Subcutaneous adipose tissue (tissue), 4 donors: Measurements from ENCODE around the gene FBXO34. TPM values are rescaled to one million over a fixed set of nuclear protein-coding genes. Genes with fewer than 3 reads are reported as not detected.

Experiments
- total RNA-seq, 4 donors: library from RNA; depleted of rRNA; stranded (reverse); fragments of >200 nt; gene quantifications; one replicate each; pipeline ENCODE4 v1.1.0, GENCODE V29; 2016
- TF ChIP-seq, protein P1 (sequence below): fragments of 450-650 bp; IDR thresholded peaks from one replicate; pipeline ENCODE4 v1.5.1; 2016; ENCODE audit warnings: low read depth, mild to moderate bottlenecking, control low read depth, antibody characterized with exemption, moderate library complexity

FBXO34 gene
- total RNA-seq, 4 donors from 2014 or later = 18.4 to 23.5 (median 21.6) TPM

DNA sequence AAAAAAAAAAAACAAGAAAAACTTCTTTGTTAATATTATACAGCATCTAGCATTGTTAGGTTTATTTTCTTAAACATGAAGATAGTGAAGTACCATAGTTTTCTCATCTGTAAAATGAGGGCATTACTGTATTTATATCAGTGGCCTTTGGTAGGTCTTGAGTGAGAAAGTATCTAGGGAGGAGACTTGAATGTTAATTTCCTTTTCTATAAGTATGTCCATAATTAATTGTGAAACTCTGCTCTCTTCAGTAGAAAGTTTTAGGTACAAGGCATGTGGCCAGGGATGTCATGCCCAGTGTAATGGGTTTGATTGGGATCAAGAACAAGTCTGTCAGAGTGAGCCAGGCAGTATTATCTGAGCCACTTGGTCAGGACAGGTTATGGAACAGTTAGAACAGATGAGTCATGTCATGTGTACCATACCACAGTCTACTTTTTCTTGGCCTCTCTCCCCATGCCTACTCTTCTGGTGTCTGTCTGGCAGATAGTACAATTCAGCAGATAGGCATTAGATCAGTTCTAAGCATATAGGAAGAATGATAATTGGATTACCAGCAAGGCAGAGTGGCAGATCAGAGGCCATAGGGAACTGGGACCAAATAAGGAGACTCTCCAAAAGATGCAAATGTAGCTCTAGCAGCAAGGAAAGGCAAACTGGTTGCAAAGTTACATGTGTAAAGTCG, 30.4 kb downstream of the FBXO34 start:
- TF ChIP-seq, protein P1, sequence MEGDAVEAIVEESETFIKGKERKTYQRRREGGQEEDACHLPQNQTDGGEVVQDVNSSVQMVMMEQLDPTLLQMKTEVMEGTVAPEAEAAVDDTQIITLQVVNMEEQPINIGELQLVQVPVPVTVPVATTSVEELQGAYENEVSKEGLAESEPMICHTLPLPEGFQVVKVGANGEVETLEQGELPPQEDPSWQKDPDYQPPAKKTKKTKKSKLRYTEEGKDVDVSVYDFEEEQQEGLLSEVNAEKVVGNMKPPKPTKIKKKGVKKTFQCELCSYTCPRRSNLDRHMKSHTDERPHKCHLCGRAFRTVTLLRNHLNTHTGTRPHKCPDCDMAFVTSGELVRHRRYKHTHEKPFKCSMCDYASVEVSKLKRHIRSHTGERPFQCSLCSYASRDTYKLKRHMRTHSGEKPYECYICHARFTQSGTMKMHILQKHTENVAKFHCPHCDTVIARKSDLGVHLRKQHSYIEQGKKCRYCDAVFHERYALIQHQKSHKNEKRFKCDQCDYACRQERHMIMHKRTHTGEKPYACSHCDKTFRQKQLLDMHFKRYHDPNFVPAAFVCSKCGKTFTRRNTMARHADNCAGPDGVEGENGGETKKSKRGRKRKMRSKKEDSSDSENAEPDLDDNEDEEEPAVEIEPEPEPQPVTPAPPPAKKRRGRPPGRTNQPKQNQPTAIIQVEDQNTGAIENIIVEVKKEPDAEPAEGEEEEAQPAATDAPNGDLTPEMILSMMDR = no peak

DNA sequence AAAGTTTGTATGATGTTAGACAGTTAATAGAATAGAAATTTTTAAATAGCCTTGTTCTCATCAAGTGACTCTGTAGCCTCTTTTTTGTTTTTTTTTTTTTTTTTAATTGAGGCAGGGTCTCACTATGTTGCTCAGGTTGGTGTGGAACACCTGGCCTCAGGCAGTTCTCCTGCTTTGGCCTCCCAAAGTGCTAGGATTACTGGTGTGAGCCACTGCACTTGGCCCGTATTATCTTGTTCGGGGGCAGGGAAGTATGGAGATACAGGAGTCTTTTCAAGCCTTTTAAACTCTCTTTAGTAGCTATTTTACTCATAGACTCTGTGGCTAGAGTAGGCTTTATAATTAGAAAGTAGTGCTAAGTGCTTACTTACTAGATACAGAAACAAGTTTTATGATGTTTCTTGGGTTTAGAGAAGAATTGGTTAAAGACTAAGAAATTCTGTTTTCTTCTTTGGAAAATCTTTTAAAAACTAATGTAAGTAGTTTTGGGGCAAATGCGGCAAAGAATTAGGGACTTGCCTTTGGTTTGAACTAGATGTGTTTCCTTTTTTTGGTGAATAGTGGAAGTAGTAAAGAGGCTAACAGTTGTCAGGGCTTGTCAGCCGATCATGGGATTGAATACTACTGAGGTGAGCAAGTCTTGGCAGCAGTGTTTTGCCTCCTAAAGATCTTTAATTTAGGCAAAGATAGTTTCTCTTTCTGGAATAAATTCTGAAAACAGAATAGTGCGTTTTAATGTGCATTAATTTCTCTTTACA, 31.3 kb downstream of the FBXO34 start:
- TF ChIP-seq, protein P1 = no peak

GRCh38 chr14:55303125-55303499, 31.9 kb downstream of the FBXO34 start:
- TF ChIP-seq, protein P1 = no peak

GRCh38 chr14:55303691-55304145, 32.5 kb downstream of the FBXO34 start:
- TF ChIP-seq, protein P1 = no peak

- TF ChIP-seq, protein P1 = no peak
These were observed 35.8 kb downstream of the FBXO34 start for GRCh38 chr14:55306938-55307589.

DNA sequence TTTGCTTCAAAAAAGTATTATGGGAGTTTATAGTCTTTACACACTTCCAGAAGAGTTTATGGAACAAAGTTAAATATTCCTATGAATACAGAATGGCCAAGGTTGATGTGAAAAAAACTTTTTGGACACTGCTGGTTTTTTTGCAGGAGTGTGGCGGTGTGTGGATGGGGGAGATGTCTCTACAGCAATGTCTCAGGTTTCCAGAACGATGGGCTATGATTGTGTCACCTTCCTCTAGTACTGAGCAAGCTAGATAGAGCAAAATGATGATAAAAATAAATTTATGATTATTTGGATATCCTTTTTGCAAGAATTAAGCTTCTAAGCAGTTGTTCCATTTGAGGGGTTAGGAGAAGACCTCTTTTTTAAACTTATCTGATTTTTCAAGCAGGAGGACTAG, 37.9 kb downstream of the FBXO34 start:
- TF ChIP-seq, protein P1 = no peak
